H1 (cell line): ENCODE data around the gene PARD3. TPM values are rescaled to one million over a fixed set of nuclear protein-coding genes. Genes with fewer than 3 reads are reported as not detected.

Experiments used
- CTCF ChIA-PET: fragments of 300-600 bp; sonication (Branson Sonifier 250); formaldehyde crosslinking; loops from one replicate; lab custom pipeline; 2021; ENCODE audit not compliant: partially characterized antibody; lab: Charles Lee
- POLR2A ChIA-PET: fragments of 300-600 bp; sonication (Branson Sonifier 250); formaldehyde crosslinking; loops from one replicate; lab custom pipeline; 2021; ENCODE audit warnings: inconsistent platforms; ENCODE audit not compliant: partially characterized antibody; lab: Charles Lee
- DNase-seq, 2 experiments: peaks; one replicate each; pipeline versions ENCODE4 v3.0.0 to v3.0.0-alpha.2; 2010 to 2022; ENCODE audit warnings: low spot score in 2 of 2, low read depth in 1 of 2, mixed read lengths in 1 of 2
- FAIRE-seq: peaks from 2 replicates; lab custom pipeline; 2011; peaks lifted over from hg19 to GRCh38; lab: Jason Lieb, UNC
- H2AFZ ChIP-seq: 2 replicates; pipeline ENCODE4 v1.8.1; 2012; ENCODE audit warnings: low read length, inconsistent platforms
- H2AK5ac ChIP-seq: 2 replicates; pipeline ENCODE4 v1.6.1; 2013; ENCODE audit warnings: low read depth, low read length
- H2BK120ac ChIP-seq: replicated peaks from 2 replicates; pipeline ENCODE3; 2013; ENCODE audit warnings: low read depth, low read length, inconsistent platforms
- H2BK12ac ChIP-seq: 2 replicates; pipeline ENCODE4 v1.6.1; 2013; ENCODE audit warnings: low read depth, low read length
- H2BK15ac ChIP-seq: 2 replicates; pipeline ENCODE4 v1.6.1; 2013; ENCODE audit warnings: low read length
- H2BK20ac ChIP-seq: 2 replicates; pipeline ENCODE4 v1.6.1; 2013; ENCODE audit warnings: low read length
- H2BK5ac ChIP-seq: 2 replicates; pipeline ENCODE4 v1.6.1; 2013; ENCODE audit warnings: low read depth, low read length
- H3K14ac ChIP-seq: 2 replicates; pipeline ENCODE4 v1.6.1; 2013; ENCODE audit warnings: inconsistent platforms; ENCODE audit not compliant: insufficient read length
- H3K18ac ChIP-seq: 2 replicates; pipeline ENCODE4 v1.6.1; 2013; ENCODE audit warnings: low read length; ENCODE audit errors: extremely low read depth
- H3K23ac ChIP-seq: 2 replicates; pipeline ENCODE4 v1.6.1; 2013; ENCODE audit warnings: inconsistent platforms; ENCODE audit not compliant: insufficient read length
- H3K23me2 ChIP-seq: 2 replicates; pipeline ENCODE4 v1.6.1; 2013; ENCODE audit warnings: low read depth, low read length
- H3K27ac ChIP-seq: 2 replicates; pipeline ENCODE4 v1.6.1; 2011; ENCODE audit warnings: low read depth, low read length, inconsistent platforms
- H3K27me3 ChIP-seq, 4 experiments: replicated peaks in 1 of 4; 1 replicate in 1 of 4; 2 replicates in 3 of 4; pipeline versions ENCODE4 v1.6.1 to v1.8.1; 2011 to 2013; ENCODE audit warnings: low read length in 3 of 4, mild to moderate bottlenecking in 3 of 4, inconsistent platforms in 2 of 4, mixed read lengths in 2 of 4, moderate library complexity in 1 of 4; ENCODE audit not compliant: control insufficient read depth in 3 of 4, insufficient read depth in 3 of 4; ENCODE audit errors: extremely low read depth in 1 of 4
- H3K36me3 ChIP-seq, 4 experiments: 2 replicates each; pipeline versions ENCODE4 v1.6.1 to v1.8.1; 2011 to 2013; ENCODE audit warnings: mild to moderate bottlenecking in 4 of 4, low read length in 3 of 4, moderate library complexity in 2 of 4, control low read depth in 1 of 4, inconsistent platforms in 1 of 4; ENCODE audit not compliant: insufficient read depth in 4 of 4, control insufficient read depth in 2 of 4
- H3K4ac ChIP-seq: replicated peaks from 2 replicates; pipeline ENCODE3; 2013; ENCODE audit warnings: low read length, low read depth, mixed read lengths, inconsistent platforms; ENCODE audit not compliant: insufficient read length
- H3K4me1 ChIP-seq, 4 experiments: replicated peaks in 1 of 4; 1 replicate in 1 of 4; 2 replicates in 3 of 4; pipeline versions ENCODE4 v1.6.1 to v1.8.1; 2011 to 2013; ENCODE audit warnings: low read length in 3 of 4, inconsistent platforms in 2 of 4, mixed read lengths in 1 of 4; ENCODE audit not compliant: insufficient read depth in 4 of 4, control insufficient read depth in 3 of 4
- H3K4me2 ChIP-seq, 2 experiments: 2 replicates each; pipeline versions ENCODE4 v1.6.1 to v1.8.1; 2011 to 2013; ENCODE audit warnings: low read depth in 2 of 2, low read length in 2 of 2, control low read depth in 1 of 2, inconsistent platforms in 1 of 2, mild to moderate bottlenecking in 1 of 2; ENCODE audit not compliant: insufficient read depth in 1 of 2
- H3K4me3 ChIP-seq, 4 experiments: fragments of 200-600, 300-600 bp in 1 of 4; sonication (generic), shearing (Covaris generic), sonication (Bioruptor Twin) in 1 of 4; 2 replicates each; pipeline versions ENCODE4 v1.5.1 to v1.8.1; 2011 to 2016; ENCODE audit warnings: low read length in 4 of 4, low read depth in 3 of 4, control low read depth in 2 of 4, inconsistent platforms in 2 of 4, mild to moderate bottlenecking in 2 of 4, mixed read lengths in 1 of 4, moderate library complexity in 1 of 4; ENCODE audit not compliant: insufficient read depth in 2 of 4; ENCODE audit errors: extremely low read depth in 1 of 4
- H3K56ac ChIP-seq: replicated peaks from 2 replicates; pipeline ENCODE3; 2013; ENCODE audit warnings: low read depth, mild to moderate bottlenecking, mixed read lengths, low read length, inconsistent platforms; ENCODE audit not compliant: insufficient read length
- H3K79me1 ChIP-seq: 2 replicates; pipeline ENCODE4 v1.6.1; 2013; ENCODE audit warnings: low read depth, low read length, control low read depth
- H3K79me2 ChIP-seq, 2 experiments: 2 replicates each; pipeline versions ENCODE4 v1.6.1 to v1.8.1; 2012 to 2013; ENCODE audit warnings: low read length in 2 of 2, mild to moderate bottlenecking in 2 of 2, inconsistent platforms in 1 of 2; ENCODE audit not compliant: insufficient read depth in 2 of 2, control insufficient read depth in 1 of 2
- H3K9ac ChIP-seq, 4 experiments: replicated peaks in 1 of 4; 1 replicate in 1 of 4; 2 replicates in 3 of 4; pipeline versions ENCODE4 v1.6.1 to v1.8.1; 2011 to 2013; ENCODE audit warnings: low read depth in 3 of 4, low read length in 3 of 4, control low read depth in 2 of 4, mild to moderate bottlenecking in 2 of 4, moderate library complexity in 2 of 4, inconsistent platforms in 1 of 4; ENCODE audit errors: extremely low read depth in 1 of 4
- H3K9me3 ChIP-seq, 2 experiments: 2 replicates each; pipeline versions ENCODE4 v1.6.1 to v1.8.1; 2012 to 2013; ENCODE audit warnings: mild to moderate bottlenecking in 2 of 2, moderate library complexity in 2 of 2, control low read depth in 1 of 2, inconsistent platforms in 1 of 2, low read depth in 1 of 2, low read length in 1 of 2, mixed read lengths in 1 of 2; ENCODE audit not compliant: insufficient read depth in 2 of 2
- H4K20me1 ChIP-seq, 2 experiments: replicated peaks in 1 of 2; 2 replicates each; pipeline versions ENCODE3 to v1.8.1; 2011 to 2013; ENCODE audit warnings: inconsistent platforms in 2 of 2, low read length in 2 of 2, mild to moderate bottlenecking in 1 of 2; ENCODE audit not compliant: insufficient read depth in 2 of 2, control insufficient read depth in 1 of 2
- H4K5ac ChIP-seq: 2 replicates; pipeline ENCODE4 v1.6.1; 2013; ENCODE audit warnings: low read length, low read depth, mixed read lengths, inconsistent platforms; ENCODE audit not compliant: insufficient read length
- H4K8ac ChIP-seq: 2 replicates; pipeline ENCODE4 v1.8.0; 2013; ENCODE audit warnings: mild to moderate bottlenecking, moderate library complexity, low read length, inconsistent platforms; ENCODE audit not compliant: insufficient read depth; ENCODE audit errors: extremely low read depth
- H4K91ac ChIP-seq: replicated peaks from 2 replicates; pipeline ENCODE3; 2013; ENCODE audit warnings: low read length, mixed read lengths, inconsistent platforms; ENCODE audit not compliant: insufficient read length
- BACH1 ChIP-seq: IDR thresholded peaks from 2 replicates; pipeline ENCODE4 v1.6.1; 2012; ENCODE audit warnings: low read length, improper control_type of control experiment
- JUND ChIP-seq: IDR thresholded peaks from 2 replicates; pipeline ENCODE4 v1.6.1; 2011; ENCODE audit warnings: mild to moderate bottlenecking, improper control_type of control experiment, low read length
- KDM5A ChIP-seq: fragments of 200-600 bp; IDR thresholded peaks from 2 replicates; pipeline ENCODE4 v1.7.1; 2012; ENCODE audit warnings: mild to moderate bottlenecking, low read length, inconsistent platforms, mixed read lengths
- MAFK ChIP-seq: IDR thresholded peaks from 2 replicates; pipeline ENCODE4 v1.6.1; 2012; ENCODE audit warnings: low read depth, mild to moderate bottlenecking, improper control_type of control experiment, low read length
- NANOG ChIP-seq: IDR thresholded peaks from 2 replicates; pipeline ENCODE4 v1.6.1; 2011; ENCODE audit warnings: low read length, low read depth, mild to moderate bottlenecking, inconsistent platforms; ENCODE audit not compliant: insufficient read depth, poor library complexity, severe bottlenecking
- NRF1 ChIP-seq: IDR thresholded peaks from 2 replicates; pipeline ENCODE4 v1.6.1; 2011; ENCODE audit warnings: mild to moderate bottlenecking, low read depth, low read length, improper control_type of control experiment
- RBBP5 ChIP-seq: IDR thresholded peaks from 2 replicates; pipeline ENCODE4 v1.7.1; 2012; ENCODE audit warnings: low read depth, mild to moderate bottlenecking, inconsistent platforms, low read length, moderate library complexity, borderline replicate concordance
- RFX5 ChIP-seq: IDR thresholded peaks from 2 replicates; pipeline ENCODE4 v1.6.1; 2011; ENCODE audit warnings: low read depth, low read length, improper control_type of control experiment, borderline replicate concordance
- RXRA ChIP-seq: IDR thresholded peaks from 2 replicates; pipeline ENCODE4 v1.6.1; 2011; ENCODE audit warnings: low read depth, mild to moderate bottlenecking, low read length, moderate library complexity; ENCODE audit not compliant: insufficient read depth
- SAP30 ChIP-seq: fragments of 300-600 bp; sonication (generic); IDR thresholded peaks from 2 replicates; pipeline ENCODE4 v1.7.1; 2012; ENCODE audit warnings: low read length, moderate library complexity, mild to moderate bottlenecking, inconsistent platforms; ENCODE audit not compliant: insufficient read depth, insufficient replicate concordance
- SP1 ChIP-seq: IDR thresholded peaks from 2 replicates; pipeline ENCODE4 v1.6.1; 2011; ENCODE audit warnings: low read depth, low read length
- SRF ChIP-seq: IDR thresholded peaks from 2 replicates; pipeline ENCODE4 v1.6.1; 2011; ENCODE audit warnings: mild to moderate bottlenecking, low read depth, low read length, moderate library complexity
- whole genome bisulfite sequencing, 2 experiments: shearing (Covaris generic) in 1 of 2; methylation state at CpG; one replicate each; pipeline versions ENCODE4 v1.1.6 to v1.1.7; 2013 to 2015; ENCODE audit warnings: low lambda C conversion rate in 2 of 2, mixed read lengths in 2 of 2, inconsistent platforms in 1 of 2, low coverage in 1 of 2, missing lambda C conversion rate in 1 of 2; ENCODE audit not compliant: insufficient replicate concordance in 2 of 2, insufficient coverage in 1 of 2, insufficient read length in 1 of 2; ENCODE audit errors: extremely low coverage in 1 of 2, missing lambda C conversion rate in 1 of 2; 5-methylcytosine and 5-hydroxymethylcytosine counted together
- polyA plus RNA-seq, 7 experiments: library from polyadenylated mRNA; depleted of rRNA in 3 of 7; stranded (reverse) in 5 of 7; unstranded in 2 of 7; fragments of >200 nt in 5 of 7; fragments of 200-250 nt in 2 of 7; gene quantifications; 1 replicate in 5 of 7; 2 replicates in 1 of 7; 4 replicates in 1 of 7; pipeline versions ENCODE4 v1.2.1 to v1.2.3, GENCODE V29; 2011 to 2013; ENCODE audit warnings: missing spikeins in 2 of 7, mixed read lengths in 2 of 7
- total RNA-seq: library from RNA; stranded (reverse); fragmentation: NEBNext Ultra II Directional; extraction: Animal tissue kit (Norgen Biotek cat#: 25700); gene quantifications from 2 replicates; pipeline ENCODE4 v1.2.1, GENCODE V29; 2021
- TF ChIP-seq, protein P1 (sequence below), 3 experiments: IDR thresholded peaks; 1 replicate in 2 of 3; 2 replicates in 1 of 3; pipeline versions ENCODE4 v1.5.1 to v1.6.1; 2011; ENCODE audit warnings: low read length in 3 of 3, mild to moderate bottlenecking in 3 of 3, inconsistent platforms in 2 of 3, low read depth in 1 of 3, moderate library complexity in 1 of 3; ENCODE audit not compliant: insufficient read depth in 1 of 3; ENCODE audit errors: control extremely low read depth in 1 of 3

PARD3 gene
- total and polyA plus RNA-seq, 2 of the 8 experiments (the other 6 are each of a cell fraction or from before 2014, with no cell fraction given): 19.7 to 49.1 TPM

DNA sequence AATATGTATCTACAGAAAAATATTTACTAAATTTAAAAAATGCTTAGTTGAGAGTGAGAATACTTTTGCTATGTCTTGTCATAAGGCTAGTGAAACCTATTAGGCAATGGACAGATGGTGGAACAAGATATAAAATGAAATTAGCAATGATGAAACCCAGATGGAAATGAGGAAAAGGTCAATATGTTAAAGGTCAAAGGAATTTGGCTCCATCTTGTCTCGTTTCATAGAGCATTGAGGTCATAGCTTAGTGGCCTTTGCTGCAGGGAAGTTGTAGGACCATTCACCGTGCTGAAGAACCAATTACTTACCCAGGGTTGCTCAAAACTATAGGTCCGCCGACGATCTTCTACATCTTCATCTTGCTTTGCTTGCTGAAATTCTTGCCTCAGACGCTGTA lies 683.9 kb downstream of the PARD3 start:
- no peak overlapping the region for H3K4me3 ChIP-seq
- H2BK12ac ChIP-seq: no peak overlapping the region
- H3K23me2 ChIP-seq: no peaks in the 10 kb centered on the region
- ChIA-PET POLR2A (no interaction called here), CTCF (no interaction called here)
- H3K9me3 ChIP-seq: no peaks in the 10 kb centered on the region
- no peak overlapping the region for H3K14ac ChIP-seq
- no peak overlapping the region for H4K5ac ChIP-seq
- H2BK20ac ChIP-seq: no peak overlapping the region
- H4K91ac ChIP-seq: no peak overlapping the region
- no peak overlapping the region for H2BK120ac ChIP-seq
- no peak overlapping the region for H2BK5ac ChIP-seq
- DNase-seq (no peak), FAIRE-seq (no peak)
- H3K4me1 ChIP-seq: no peaks in the 10 kb centered on the region
- no peaks in the 10 kb centered on the region for H3K27me3 ChIP-seq
- no peak overlapping the region for H3K18ac ChIP-seq
- H3K79me2 ChIP-seq: no peaks in the 10 kb centered on the region
- no peak overlapping the region for H2AK5ac ChIP-seq
- no peaks in the 10 kb centered on the region for H3K36me3 ChIP-seq
- no peak overlapping the region for H3K56ac ChIP-seq
- no peaks in the 10 kb centered on the region for H4K20me1 ChIP-seq
- no peaks in the 10 kb centered on the region for H3K79me1 ChIP-seq
- no peak overlapping the region for H3K4me2 ChIP-seq
- no peak overlapping the region for H4K8ac ChIP-seq
- H2BK15ac ChIP-seq: no peak overlapping the region
- no peak overlapping the region for H3K27ac ChIP-seq
- no peak overlapping the region for H2AFZ ChIP-seq
- no peak overlapping the region for H3K23ac ChIP-seq
- 96% methylated on average over 6 of the region's 6 CpGs; no CpG with 5 or more reads in 1 of the 2 experiments for WGBS, 2 experiments
- no peak overlapping the region for H3K4ac ChIP-seq
- no peak overlapping the region for H3K9ac ChIP-seq
- no peak for TF ChIP-seq SRF
- TF ChIP-seq, protein P1, sequence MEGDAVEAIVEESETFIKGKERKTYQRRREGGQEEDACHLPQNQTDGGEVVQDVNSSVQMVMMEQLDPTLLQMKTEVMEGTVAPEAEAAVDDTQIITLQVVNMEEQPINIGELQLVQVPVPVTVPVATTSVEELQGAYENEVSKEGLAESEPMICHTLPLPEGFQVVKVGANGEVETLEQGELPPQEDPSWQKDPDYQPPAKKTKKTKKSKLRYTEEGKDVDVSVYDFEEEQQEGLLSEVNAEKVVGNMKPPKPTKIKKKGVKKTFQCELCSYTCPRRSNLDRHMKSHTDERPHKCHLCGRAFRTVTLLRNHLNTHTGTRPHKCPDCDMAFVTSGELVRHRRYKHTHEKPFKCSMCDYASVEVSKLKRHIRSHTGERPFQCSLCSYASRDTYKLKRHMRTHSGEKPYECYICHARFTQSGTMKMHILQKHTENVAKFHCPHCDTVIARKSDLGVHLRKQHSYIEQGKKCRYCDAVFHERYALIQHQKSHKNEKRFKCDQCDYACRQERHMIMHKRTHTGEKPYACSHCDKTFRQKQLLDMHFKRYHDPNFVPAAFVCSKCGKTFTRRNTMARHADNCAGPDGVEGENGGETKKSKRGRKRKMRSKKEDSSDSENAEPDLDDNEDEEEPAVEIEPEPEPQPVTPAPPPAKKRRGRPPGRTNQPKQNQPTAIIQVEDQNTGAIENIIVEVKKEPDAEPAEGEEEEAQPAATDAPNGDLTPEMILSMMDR (IDR thresholded peaks at IDR 0.05; ENCODE audit: control extremely low read depth in 1 of 3, insufficient read depth in 1 of 3, low read depth in 1 of 3, low read length in 3 of 3): no peak
- no peak for TF ChIP-seq BACH1
- TF ChIP-seq MAFK: no peak
- no peak for TF ChIP-seq SP1
- TF ChIP-seq KDM5A: no peak
- no peak for TF ChIP-seq RXRA
- no peak for TF ChIP-seq NANOG
- no peak for TF ChIP-seq NRF1
- TF ChIP-seq SAP30: no peak
- TF ChIP-seq RFX5: no peak
- TF ChIP-seq RBBP5: no peak
- TF ChIP-seq JUND: no peak
